Gastrocnemius medialis (tissue), 4 donors: ENCODE measurements around the gene METTL9.

Source experiments
- POLR2A ChIP-seq, 2 donors: fragments of 450-650 bp; IDR thresholded peaks; one replicate each; pipeline ENCODE4 v1.6.1; 2017; ENCODE audit warnings: antibody characterized with exemption in 2 of 2, mild to moderate bottlenecking in 2 of 2, moderate library complexity in 2 of 2
- TF ChIP-seq, protein P1 (sequence below), 5 experiments: fragments of 450-650 bp in 3 of 5; fragments of 200-600 bp in 2 of 5; sonication (generic) in 2 of 5; IDR thresholded peaks in 4 of 5; conservative IDR thresholded peaks in 1 of 5; 1 replicate in 4 of 5; 2 replicates in 1 of 5; pipeline ENCODE4 v1.5.1; 2016 to 2019; ENCODE audit warnings: antibody characterized with exemption in 5 of 5, mild to moderate bottlenecking in 3 of 5, moderate library complexity in 3 of 5

DNA sequence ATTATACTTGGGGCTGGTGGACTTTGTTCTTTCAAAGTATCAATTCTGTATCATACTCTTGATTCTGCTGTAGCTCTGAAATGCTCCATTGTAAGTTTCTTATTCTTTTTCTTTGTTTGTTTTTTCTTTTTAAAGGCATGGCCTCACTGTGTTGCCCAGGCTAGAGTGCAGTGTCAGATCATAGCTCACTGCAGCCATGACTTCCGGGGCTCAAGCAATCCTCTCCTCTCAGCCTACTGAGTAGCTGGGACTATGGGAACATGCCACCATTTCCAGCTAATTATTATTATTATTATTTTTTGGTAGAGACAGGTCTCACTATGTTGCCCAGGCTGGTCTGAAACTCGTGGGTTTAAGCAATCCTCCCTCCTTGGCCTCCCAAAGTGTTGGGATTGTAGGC, 38.9 kb upstream of the METTL9 start:
- TF ChIP-seq, protein P1, sequence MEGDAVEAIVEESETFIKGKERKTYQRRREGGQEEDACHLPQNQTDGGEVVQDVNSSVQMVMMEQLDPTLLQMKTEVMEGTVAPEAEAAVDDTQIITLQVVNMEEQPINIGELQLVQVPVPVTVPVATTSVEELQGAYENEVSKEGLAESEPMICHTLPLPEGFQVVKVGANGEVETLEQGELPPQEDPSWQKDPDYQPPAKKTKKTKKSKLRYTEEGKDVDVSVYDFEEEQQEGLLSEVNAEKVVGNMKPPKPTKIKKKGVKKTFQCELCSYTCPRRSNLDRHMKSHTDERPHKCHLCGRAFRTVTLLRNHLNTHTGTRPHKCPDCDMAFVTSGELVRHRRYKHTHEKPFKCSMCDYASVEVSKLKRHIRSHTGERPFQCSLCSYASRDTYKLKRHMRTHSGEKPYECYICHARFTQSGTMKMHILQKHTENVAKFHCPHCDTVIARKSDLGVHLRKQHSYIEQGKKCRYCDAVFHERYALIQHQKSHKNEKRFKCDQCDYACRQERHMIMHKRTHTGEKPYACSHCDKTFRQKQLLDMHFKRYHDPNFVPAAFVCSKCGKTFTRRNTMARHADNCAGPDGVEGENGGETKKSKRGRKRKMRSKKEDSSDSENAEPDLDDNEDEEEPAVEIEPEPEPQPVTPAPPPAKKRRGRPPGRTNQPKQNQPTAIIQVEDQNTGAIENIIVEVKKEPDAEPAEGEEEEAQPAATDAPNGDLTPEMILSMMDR (IDR thresholded peaks at IDR 0.05 in 4 of 5, conservative IDR thresholded peaks at IDR 0.05 in 1 of 5) = no peak
- TF ChIP-seq POLR2A (IDR thresholded peaks at IDR 0.05) = no peak
